Kidney tubule cell (primary cell): ENCODE measurements around the gene SUSD1.
A peak's percentile ranks its signal among the peaks of the same experiment; 100 is the strongest.

Experiments used
- DNase-seq: peaks from one replicate; pipeline ENCODE4 v3.0.0-alpha.2; 2018; ENCODE audit warnings: low spot score

Gene SUSD1

DNA sequence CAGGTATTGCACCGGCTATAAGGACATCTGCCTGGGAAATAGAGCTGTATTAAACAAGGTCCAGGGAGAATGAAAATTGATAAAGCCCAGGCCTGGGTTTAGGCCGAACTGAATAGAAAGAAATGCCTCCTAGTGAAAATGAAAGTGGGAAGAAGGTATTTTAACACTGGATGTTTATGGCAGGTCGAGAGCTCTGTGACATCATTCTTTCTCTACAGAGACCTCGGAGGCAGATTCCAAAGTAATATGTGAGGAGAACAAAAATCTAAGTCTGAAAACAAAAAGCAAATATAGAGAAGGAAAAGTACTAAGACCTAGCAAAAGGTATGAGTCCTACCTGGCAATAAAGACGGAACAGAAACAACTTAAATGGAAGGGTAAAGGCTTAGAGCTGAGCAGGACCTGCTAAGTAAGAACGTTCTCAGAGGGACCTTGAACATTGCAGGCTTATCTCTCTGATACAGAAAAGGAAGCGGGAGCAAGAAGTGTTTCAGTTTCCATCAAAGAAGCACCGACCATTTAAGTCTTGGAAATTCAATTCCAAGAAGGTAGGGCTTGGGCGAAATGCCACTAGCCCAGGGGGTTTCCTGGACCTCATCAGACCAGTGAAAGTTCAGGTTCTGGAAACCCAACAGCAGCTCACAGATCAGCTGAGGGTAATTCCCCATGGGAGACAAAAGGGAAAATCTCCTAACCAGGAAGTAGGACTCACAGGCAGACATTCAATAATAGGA, 80.0 kb downstream of the SUSD1 start:
- peak; percentile 17 for DNase-seq

GRCh38 chr9:112094241-112094640, 80.9 kb downstream of the SUSD1 start:
- DNase-seq = no peak

DNA sequence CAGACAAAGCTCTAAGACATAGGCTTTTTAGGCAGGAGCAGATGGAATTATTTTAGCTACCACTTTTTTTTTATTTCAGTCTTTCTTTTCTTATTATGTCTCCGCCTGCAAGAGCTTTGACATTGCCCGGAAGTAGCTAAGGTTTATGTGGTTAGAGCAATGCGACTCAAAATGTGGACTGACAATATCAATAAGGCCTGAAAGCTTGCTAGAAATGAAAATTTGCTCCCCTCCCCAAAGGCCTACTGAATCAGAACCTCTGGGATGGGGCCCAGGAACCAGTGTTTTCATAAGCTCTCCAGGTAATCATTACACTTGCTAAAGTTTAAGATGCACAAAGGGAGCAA, 81.3 kb downstream of the SUSD1 start:
- no peak for DNase-seq

DNA sequence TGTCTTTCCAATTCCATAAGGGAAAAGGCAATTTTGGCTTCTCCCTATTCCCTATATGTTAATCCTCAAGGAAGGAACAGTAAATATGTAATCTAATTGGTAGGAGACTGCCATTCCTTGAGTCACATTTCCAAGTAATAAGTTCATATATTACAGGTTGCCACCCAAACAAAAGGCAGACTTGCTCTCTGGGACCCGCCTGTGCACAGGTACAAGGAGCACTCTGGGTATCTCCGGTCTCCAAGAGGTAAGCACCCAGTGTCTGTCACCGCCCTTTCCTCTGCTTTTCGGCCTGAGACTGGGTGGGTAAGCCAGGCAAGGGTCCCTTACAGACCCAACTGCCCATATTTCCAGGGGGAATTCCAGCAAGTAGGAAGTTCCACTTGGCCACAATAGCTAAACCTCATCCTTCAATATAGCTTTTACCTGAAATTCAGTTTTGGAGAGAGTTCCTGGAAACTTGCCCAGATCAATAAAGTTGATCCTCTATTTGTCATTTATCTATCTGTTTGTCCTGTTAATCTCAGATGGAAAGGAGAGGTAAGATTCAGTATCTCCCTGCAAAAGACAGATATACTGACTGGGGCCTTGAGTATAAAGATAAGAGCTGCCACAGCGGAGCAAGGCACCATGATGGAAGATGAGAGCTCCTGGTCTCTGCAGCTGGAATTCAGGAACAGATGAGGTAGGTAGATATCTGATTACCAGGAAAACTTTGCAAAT, 81.8 kb downstream of the SUSD1 start:
- DNase-seq = no peak

DNA sequence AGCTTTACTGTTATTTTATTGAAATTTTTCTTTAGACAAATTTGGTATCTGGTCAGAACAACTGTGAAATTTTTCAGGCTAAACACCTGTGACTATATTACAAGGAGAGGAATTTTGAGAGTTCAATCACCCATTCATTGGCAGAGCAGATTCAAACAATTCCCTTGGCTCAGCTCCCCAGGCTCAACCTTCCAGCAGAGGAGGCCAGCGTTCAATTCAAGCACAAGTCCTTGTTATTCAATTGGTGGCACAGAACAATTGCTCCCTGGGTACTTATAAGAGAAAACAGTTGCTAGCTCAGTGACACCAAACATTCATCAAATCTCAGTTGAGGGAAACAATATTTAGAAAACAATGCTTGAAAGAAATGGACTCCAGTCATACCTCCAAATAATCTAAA, 83.3 kb downstream of the SUSD1 start:
- DNase-seq = no peak

DNA sequence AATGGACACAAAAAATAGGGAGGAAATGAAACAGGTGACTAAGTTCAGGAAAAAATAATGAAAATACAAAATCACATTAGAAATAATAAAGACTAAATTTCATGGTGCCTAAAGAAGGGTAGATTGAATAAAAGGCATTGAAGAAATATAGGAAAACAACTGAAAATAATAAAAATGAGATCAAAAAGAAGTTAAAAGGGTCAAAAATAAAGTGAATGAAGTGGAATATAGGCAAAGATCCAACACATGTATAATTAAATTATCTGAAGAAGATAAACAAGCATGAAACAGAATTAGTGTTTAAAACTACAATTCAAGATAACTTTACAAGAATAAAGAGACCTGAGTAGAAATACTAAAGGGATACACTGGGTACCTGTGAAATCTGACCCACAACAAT, 87.6 kb downstream of the SUSD1 start:
- DNase-seq = no peak

DNA sequence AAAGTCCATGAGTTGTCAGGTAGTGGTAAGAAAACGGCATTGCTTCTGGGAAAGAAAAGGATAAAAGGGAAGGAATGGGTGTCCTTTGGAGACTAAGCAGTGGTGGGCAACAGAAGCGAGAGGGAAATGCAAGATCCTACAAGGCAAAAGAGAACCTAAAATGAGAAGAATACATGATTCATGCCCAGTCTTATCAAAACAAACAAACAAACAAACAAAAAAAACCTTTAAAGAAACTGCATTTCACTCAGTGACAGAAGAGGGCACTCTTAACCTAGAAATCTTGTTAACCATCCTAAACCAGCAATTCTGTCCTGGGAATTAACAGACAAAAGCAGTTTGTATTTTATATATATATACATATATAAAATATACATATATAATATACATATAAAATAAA, 88.5 kb downstream of the SUSD1 start:
- peak; percentile 25 for DNase-seq

DNA sequence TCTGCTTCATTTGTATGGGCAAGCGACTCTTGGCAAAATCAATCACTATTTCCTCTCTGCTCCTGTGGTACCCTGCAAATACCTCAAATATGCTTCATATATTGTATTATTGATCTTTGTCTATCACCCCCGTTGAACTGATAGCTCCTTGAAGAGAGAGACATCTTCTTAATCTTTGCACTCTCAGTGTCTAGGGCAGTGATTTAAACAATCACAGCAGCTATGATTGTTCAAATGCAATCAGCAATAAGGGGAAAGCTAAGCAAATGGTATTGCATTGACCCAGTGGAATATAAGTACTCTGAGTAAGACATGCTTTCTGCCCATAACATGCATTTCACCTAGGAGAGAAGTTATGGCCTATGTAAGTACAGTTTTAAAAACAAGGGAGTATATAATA, 90.2 kb downstream of the SUSD1 start:
- no peak for DNase-seq

DNA sequence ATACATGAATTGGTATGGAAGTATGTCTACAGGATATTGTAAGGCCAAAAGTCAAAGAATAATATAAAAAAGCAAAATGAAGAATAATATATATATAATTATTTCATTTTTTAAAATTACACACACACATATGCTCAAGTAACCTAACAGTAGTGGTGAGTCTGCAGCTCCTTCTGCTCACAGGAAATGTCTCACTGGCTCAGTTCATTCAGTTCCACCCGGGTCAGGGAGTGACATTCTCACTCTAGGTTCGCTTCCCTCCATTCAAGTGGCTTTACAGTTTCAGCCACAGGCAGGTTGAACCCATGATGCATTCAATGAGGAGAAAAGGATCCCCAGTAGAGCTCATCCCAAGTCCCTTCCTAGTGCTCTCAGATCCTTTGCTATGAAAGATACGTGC, 90.8 kb downstream of the SUSD1 start:
- DNase-seq = peak; percentile 22

DNA sequence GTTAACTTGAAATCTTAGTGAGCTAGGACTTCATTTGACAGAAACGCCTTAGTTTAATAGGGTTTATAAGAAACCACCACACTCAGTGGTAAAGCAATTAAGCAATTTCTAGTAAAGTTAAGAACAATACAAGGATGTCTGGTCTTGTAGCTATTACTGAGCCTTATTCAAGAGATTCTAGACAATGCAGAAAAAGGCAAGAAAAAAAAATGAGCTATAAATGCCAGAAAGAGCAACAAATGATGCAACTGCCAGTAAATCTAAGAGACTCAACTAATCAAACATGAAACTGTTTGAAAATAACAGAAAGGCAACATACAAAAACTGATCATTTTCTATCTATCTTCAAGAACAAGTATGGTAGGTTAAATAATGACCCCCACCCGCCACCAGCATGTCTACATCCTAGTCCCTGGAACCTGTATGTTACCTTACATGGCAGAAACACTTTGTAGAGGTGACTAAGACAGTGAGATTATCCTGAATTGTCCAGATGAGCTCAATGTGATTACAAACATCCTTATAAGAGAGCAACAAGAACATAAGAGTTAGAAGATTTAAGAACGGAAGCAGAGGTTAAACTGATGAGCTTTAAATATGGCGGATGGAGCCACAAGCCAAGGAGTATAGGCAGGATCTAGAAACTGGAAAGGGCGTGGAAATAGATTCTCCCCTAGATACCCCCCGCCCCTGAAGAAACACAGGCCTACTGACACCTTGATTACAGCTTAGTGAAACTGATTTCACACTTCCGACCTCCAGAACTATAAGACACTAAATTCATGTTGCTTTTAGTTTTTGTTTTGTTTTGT, 93.0 kb downstream of the SUSD1 start:
- no peak for DNase-seq

- no peak for DNase-seq
Measured at GRCh38 chr9:112080831-112081542, 94.1 kb downstream of the SUSD1 start.

DNA sequence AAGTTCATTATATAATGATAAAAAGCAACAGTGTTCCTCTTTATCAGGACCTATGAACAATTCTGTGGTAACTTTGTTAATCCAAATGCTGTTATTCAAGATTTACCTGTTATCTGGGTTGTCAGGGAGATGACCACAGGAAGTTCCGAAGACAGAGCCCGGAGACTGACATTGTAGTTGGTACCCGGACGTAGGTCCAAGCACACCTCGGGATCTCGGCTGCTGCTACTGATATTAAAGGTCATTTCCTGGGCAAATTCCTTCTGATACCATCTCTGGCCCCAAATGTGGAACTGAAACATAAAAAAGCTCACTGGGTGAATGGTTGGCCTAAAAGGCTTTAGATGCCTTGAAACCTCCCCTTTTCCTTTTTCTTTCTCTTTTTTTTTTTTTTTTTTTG, 96.7 kb downstream of the SUSD1 start:
- DNase-seq = no peak

GRCh38 chr9:112076814-112077213, 98.3 kb downstream of the SUSD1 start:
- DNase-seq = no peak

- no peak for DNase-seq
Measured at GRCh38 chr9:112075009-112075378, 100.1 kb downstream of the SUSD1 start.

DNA sequence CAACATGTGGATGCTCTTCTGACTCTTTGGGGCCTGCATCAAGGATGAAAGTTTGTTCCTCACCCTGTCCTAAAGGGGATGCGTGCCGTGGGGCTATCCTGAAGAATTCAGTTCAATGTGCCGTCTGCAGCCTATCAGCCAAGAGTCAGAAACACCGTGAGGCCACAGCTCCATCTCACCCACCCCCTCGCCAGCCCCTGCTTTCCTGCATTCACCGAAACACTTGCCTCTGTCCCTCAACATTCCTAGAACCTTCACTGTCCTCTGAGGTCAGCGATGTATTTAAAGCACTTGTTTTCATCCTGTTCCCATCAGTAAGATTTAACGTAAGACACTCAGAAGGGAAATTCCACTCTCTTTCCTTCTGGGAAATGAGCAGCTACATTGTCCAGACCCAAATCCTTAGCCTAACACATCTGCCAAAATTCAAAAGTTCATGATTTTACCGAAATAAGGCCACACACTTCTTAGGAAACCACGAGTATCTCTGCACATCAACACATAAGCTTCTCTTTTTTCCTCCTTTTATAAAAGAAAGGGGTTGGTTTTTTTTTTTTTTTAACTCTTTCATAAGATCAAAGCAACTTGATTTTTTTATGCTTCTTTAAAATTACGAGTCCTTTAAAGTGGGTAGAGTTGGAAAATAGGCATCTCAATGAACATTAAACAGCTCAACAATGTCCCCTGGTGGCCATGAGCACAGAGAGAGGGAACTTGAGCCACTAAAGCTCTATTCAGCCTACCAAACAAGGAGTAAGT, 100.7 kb downstream of the SUSD1 start:
- DNase-seq = peak; percentile 97

DNA sequence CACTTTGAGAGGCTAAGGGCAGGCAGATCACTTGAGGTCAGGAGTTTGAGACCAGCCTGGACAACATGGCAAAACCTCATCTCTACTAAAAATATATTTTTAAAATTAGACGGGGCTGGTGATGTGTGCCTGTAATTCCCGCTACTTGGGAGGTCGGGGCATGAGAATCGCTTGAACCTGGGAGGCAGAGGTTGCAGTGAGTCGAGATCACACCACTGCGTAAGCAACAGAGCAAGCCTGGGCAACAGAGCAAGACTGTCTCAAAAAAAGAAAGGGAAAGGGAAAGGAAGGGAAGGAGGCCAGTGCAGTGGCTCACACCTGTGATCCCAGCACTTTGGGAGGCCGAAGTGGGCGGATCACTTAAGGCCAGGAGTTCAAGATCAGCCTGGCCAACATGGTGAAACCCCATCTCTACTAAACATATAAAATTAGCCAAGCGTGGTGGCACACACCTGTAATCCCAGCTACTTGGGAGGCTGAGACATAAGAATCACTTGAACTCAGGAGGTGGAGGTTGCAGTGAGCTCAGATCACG, 101.4 kb downstream of the SUSD1 start:
- DNase-seq = peak; percentile 58

GRCh38 chr9:112072721-112073638, 102.1 kb downstream of the SUSD1 start:
- peak; percentile 36 for DNase-seq

GRCh38 chr9:112069318-112070169, 105.6 kb downstream of the SUSD1 start:
- DNase-seq = peak; percentile 92
